Measurements from ENCODE around the gene ZNF333. TPM values are rescaled to one million over a fixed set of nuclear protein-coding genes. Genes with fewer than 3 reads are reported as not detected.

Gene ZNF333
- polyA plus RNA-seq, 2 of the 4 experiments (the other 2 are of a cell fraction): 3.5 to 5.7 TPM

DNA sequence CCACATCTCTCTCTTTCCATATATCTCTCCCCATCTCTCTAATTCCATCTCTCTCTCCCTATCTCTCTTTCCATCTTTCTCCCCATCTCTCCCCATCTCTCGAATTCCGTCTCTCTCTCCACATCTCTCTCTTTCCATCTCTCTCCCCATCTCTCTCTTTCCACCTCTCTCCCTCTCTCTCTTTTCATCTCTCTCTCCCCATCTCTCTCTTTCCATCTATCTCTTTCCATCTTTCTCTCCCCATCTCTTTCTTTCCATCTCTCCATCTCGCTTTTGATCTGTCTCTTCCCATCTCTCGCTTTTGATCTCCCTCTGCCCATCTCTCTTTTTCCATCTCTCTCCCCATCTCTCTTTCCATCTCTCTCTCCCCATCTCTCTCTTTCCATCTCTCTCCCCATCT is 40.8 kb upstream of the ZNF333 start (continued):
- TF ChIP-seq KDM5A (IDR thresholded peaks at IDR 0.05): no peak

DNA sequence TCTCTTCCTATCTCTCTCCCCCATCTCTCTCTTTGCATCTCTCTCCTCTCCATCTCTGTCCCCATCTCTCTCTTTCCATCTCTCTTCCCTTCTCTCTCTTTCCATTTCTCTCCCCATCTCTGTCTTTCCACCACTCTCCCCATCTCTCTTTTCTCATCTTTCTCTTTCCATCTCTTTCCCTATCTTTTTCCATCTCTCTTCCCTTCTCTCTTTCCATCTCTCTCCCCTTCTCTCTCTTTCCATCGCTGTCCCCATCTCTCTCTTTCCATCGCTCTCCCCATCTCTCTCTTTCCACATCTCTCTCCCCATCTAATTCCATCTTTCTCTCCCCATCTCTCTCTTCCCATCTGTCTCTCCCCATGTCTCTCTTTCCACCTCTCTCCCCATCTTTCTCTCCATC is 39.7 kb upstream of the ZNF333 start:
- no peak for TF ChIP-seq TFCP2L1 (CRISPR knock-in tag; IDR thresholded peaks at IDR 0.05)
- ChIA-PET CTCF (no interaction called here), POLR2A (no interaction called here)
- no peak for FAIRE-seq
- WGBS (ENCODE audit: missing lambda C conversion rate): 46% methylated on average over 2 of the region's 2 CpGs
- Histone ChIP-seq H3K4me3 (no peak overlapping the region), H3K4me2 (no peak overlapping the region), H3K27ac (no peak overlapping the region), H3K9me3 (no peaks in the 10 kb centered on the region), H3K4me1 (no peaks in the 10 kb centered on the region)
- no peak for ATAC-seq
- DNase-seq (ENCODE audit: low read depth in 1 of 2, low spot score in 1 of 2): no peak

DNA sequence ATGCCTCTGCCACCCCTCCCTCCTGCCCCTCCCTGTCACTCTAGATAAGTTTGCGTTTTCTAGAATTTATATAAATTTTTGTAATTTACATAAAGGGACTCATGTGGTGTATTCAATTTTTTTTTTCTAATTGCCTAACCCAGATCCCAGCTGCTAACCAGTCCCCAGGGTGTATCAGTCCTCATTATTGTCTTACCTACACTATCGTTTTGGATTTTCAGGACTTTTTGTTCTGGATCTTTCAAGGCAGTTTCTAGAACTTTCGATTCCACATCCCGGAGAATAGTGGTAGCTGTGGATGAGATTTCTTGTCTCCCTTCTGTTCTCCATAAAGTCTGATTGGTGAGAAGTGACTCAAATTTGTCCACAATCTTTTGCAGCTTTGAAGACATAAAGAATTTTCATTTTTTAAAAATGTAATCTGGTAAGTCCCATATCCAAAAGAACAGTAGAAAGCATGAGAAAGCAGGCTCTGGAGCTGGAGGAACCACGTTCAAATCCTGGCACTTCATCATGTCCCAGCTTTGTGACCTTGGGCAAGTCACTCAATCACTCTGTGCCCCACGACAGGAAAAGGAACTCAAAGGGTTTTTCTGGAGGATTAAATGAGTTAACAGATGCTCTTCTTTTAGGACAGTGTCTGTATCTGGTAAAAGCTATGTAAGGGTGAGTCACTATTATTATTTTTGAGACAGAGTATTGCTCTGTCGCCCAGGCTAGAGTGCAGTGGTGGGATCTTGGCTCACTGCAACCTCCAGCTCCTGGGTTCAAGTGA is 34.9 kb upstream of the ZNF333 start:
- POLR2A ChIA-PET: no interaction called here

DNA sequence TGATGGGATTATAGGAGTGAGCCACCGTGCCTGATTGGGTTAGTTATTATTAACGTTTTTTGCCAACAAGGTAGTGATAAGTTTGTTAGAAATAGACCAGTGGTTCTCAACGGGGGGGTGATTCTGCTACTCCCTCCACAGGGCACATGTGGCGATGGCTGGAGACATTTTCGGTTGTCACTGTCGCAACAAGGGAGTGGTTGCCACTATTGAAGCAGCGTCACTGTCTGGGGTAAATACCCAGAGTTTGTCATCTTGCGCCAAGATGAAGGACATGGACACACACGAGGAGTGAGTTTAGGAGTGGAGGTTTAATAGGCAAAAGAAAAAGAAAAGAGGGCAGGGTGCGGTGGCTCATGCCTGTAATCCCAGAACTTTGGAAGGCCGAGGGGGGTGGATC is 34.1 kb upstream of the ZNF333 start:
- POLR2A ChIA-PET: no interaction called here
- FAIRE-seq: no peak
- H3K27ac ChIP-seq: no peak overlapping the region
- no peak for DNase-seq (ENCODE audit: low read depth in 1 of 2, low spot score in 1 of 2)
- CTCF ChIA-PET: interaction anchor here (1.2 kb wide), 1 partner anchor 82 kb away, joined by 3 read pairs; no protein-coding TSS in a partner anchor
- no peak for ATAC-seq
- no peaks in the 10 kb centered on the region for H3K9me3 ChIP-seq
- TF ChIP-seq ZNF302 (CRISPR knock-in tag; IDR thresholded peaks at IDR 0.05) (no peak), CEBPB (IDR thresholded peaks at IDR 0.05) (no peak)
- H3K4me3 ChIP-seq: no peak overlapping the region
- H3K4me1 ChIP-seq: no peaks in the 10 kb centered on the region
- no peak overlapping the region for H3K4me2 ChIP-seq
- 37% methylated on average over 10 of the region's 11 CpGs for WGBS (ENCODE audit: missing lambda C conversion rate)

More for the DNA sequence above, 34.9 kb upstream of the ZNF333 start:
- no peaks in the 10 kb centered on the region for H3K4me1 ChIP-seq
- no peak overlapping the region for H3K4me3 ChIP-seq
- H3K27ac ChIP-seq: no peak overlapping the region
- no peak for FAIRE-seq
- ATAC-seq: no peak
- no peaks in the 10 kb centered on the region for H3K9me3 ChIP-seq
- CTCF ChIA-PET: interaction anchor here (1.2 kb wide), 1 partner anchor 81 kb away, joined by 3 read pairs; no protein-coding TSS in a partner anchor
- H3K4me2 ChIP-seq: no peak overlapping the region
- TF ChIP-seq GATA3 (IDR thresholded peaks at IDR 0.05; ENCODE audit: borderline replicate concordance) (no peak), RNF2 (IDR thresholded peaks at IDR 0.05; ENCODE audit: borderline replicate concordance, low read depth) (no peak), SMC3 (IDR thresholded peaks at IDR 0.05) (no peak), POLR2AphosphoS2 (conservative IDR thresholded peaks at IDR 0.05; ENCODE audit: low read length) (no peak), FOSB (CRISPR knock-in tag; IDR thresholded peaks at IDR 0.05) (no peak), NR3C1 (IDR thresholded peaks at IDR 0.05) (no peak), ESRRA (IDR thresholded peaks at IDR 0.05; ENCODE audit: borderline replicate concordance, low read length) (no peak), HDAC2 (IDR thresholded peaks at IDR 0.05) (no peak), ZNF302 (CRISPR knock-in tag; IDR thresholded peaks at IDR 0.05) (no peak), CHD2 (IDR thresholded peaks at IDR 0.05; ENCODE audit: low read length, partially characterized antibody) (no peak), RCOR1 (IDR thresholded peaks at IDR 0.05; ENCODE audit: low read depth, low read length) (no peak)
- TF ChIP-seq, protein P1, sequence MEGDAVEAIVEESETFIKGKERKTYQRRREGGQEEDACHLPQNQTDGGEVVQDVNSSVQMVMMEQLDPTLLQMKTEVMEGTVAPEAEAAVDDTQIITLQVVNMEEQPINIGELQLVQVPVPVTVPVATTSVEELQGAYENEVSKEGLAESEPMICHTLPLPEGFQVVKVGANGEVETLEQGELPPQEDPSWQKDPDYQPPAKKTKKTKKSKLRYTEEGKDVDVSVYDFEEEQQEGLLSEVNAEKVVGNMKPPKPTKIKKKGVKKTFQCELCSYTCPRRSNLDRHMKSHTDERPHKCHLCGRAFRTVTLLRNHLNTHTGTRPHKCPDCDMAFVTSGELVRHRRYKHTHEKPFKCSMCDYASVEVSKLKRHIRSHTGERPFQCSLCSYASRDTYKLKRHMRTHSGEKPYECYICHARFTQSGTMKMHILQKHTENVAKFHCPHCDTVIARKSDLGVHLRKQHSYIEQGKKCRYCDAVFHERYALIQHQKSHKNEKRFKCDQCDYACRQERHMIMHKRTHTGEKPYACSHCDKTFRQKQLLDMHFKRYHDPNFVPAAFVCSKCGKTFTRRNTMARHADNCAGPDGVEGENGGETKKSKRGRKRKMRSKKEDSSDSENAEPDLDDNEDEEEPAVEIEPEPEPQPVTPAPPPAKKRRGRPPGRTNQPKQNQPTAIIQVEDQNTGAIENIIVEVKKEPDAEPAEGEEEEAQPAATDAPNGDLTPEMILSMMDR (IDR thresholded peaks at IDR 0.05): no peak
- TF ChIP-seq, protein P2, sequence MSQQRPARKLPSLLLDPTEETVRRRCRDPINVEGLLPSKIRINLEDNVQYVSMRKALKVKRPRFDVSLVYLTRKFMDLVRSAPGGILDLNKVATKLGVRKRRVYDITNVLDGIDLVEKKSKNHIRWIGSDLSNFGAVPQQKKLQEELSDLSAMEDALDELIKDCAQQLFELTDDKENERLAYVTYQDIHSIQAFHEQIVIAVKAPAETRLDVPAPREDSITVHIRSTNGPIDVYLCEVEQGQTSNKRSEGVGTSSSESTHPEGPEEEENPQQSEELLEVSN (IDR thresholded peaks at IDR 0.05; ENCODE audit: borderline replicate concordance, low read depth): no peak
- TF ChIP-seq, protein P3, sequence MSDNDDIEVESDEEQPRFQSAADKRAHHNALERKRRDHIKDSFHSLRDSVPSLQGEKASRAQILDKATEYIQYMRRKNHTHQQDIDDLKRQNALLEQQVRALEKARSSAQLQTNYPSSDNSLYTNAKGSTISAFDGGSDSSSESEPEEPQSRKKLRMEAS (IDR thresholded peaks at IDR 0.05): no peak
- DNase-seq (ENCODE audit: low read depth in 1 of 2, low spot score in 1 of 2): no peak
- 4% methylated on average over 7 of the region's 7 CpGs for WGBS (ENCODE audit: missing lambda C conversion rate)

Data from A549 (cell line).